ENCODE measurements around the gene CHRNA9.

Gene CHRNA9

GRCh38 chr4:40395908-40396793, 61.0 kb downstream of the CHRNA9 start:
- no peak for TF ChIP-seq POLR2A (IDR thresholded peaks at IDR 0.05; ENCODE audit: low read depth, low read length)
- DNase-seq (ENCODE audit: insufficient read length, low spot score), result no peak
- FAIRE-seq, result no peak

- DNase-seq (ENCODE audit: insufficient read length, low spot score) (no peak), FAIRE-seq (no peak)
- TF ChIP-seq POLR2A (IDR thresholded peaks at IDR 0.05; ENCODE audit: low read depth, low read length), result no peak
Measured at GRCh38 chr4:40399578-40399977, 64.4 kb downstream of the CHRNA9 start.

GRCh38 chr4:40401096-40401495, 66.0 kb downstream of the CHRNA9 start:
- no peak for FAIRE-seq
- no peak for DNase-seq (ENCODE audit: insufficient read length, low spot score)
- TF ChIP-seq POLR2A (IDR thresholded peaks at IDR 0.05; ENCODE audit: low read depth, low read length), result no peak

- no peak for TF ChIP-seq POLR2A (IDR thresholded peaks at IDR 0.05; ENCODE audit: low read depth, low read length)
- FAIRE-seq (no peak), DNase-seq (ENCODE audit: insufficient read length, low spot score) (no peak)
Measured at GRCh38 chr4:40401631-40402030, 66.5 kb downstream of the CHRNA9 start.

- FAIRE-seq (no peak), DNase-seq (ENCODE audit: insufficient read length, low spot score) (no peak)
- no peak for TF ChIP-seq POLR2A (IDR thresholded peaks at IDR 0.05; ENCODE audit: low read depth, low read length)
Measured at GRCh38 chr4:40402556-40402955, 67.4 kb downstream of the CHRNA9 start.

GRCh38 chr4:40403081-40403480, 67.9 kb downstream of the CHRNA9 start:
- no peak for DNase-seq (ENCODE audit: insufficient read length, low spot score)
- TF ChIP-seq POLR2A (IDR thresholded peaks at IDR 0.05; ENCODE audit: low read depth, low read length), result no peak
- FAIRE-seq, result no peak

Measured in H54 (cell line).